HL-60 (cell line): ENCODE measurements around the gene MTCH2.

ENCODE experiments used
- DNase-seq, 2 experiments: peaks; one replicate each; pipeline ENCODE4 v3.0.0-alpha.2; 2010 to 2020; ENCODE audit warnings: low read depth in 1 of 2, low spot score in 1 of 2
- H3K27ac ChIP-seq: fragments of 250-450 bp; sonication (Bioruptor Pico); replicated peaks from 2 replicates; pipeline ENCODE4 v1.5.1; 2020; ENCODE audit warnings: mild to moderate bottlenecking, moderate library complexity
- H3K27me3 ChIP-seq: fragments of 250-450 bp; sonication (Bioruptor Pico); 2 replicates; pipeline ENCODE4 v1.5.1; 2021; ENCODE audit warnings: mild to moderate bottlenecking, moderate library complexity; ENCODE audit not compliant: insufficient read depth, poor library complexity, severe bottlenecking
- H3K4me3 ChIP-seq: replicated peaks from 2 replicates; pipeline ENCODE4 v1.5.1; 2011; ENCODE audit warnings: mild to moderate bottlenecking, control low read depth, low read length; ENCODE audit not compliant: insufficient read depth
- GABPA ChIP-seq: IDR thresholded peaks from 2 replicates; pipeline ENCODE4 v1.6.1; 2012; ENCODE audit warnings: low read depth
- POLR2AphosphoS5 ChIP-seq: IDR thresholded peaks from 2 replicates; pipeline ENCODE4 v1.6.1; 2012; ENCODE audit warnings: low read depth
- SPI1 ChIP-seq: IDR thresholded peaks from 2 replicates; pipeline ENCODE4 v1.6.1; 2012; ENCODE audit warnings: low read depth, mild to moderate bottlenecking, borderline replicate concordance
- TF ChIP-seq, protein P1 (sequence below): IDR thresholded peaks from one replicate; pipeline ENCODE4 v1.5.1; 2011; ENCODE audit warnings: low read length, control low read depth, inconsistent platforms; ENCODE audit not compliant: insufficient read depth
- TF ChIP-seq, protein P2 (sequence below): IDR thresholded peaks from 2 replicates; pipeline ENCODE4 v1.6.1; 2012; ENCODE audit warnings: low read depth; ENCODE audit not compliant: insufficient replicate concordance

The MTCH2 gene

GRCh38 chr11:47628026-47628425 lies 14.3 kb downstream of the MTCH2 start:
- TF ChIP-seq, protein P1, sequence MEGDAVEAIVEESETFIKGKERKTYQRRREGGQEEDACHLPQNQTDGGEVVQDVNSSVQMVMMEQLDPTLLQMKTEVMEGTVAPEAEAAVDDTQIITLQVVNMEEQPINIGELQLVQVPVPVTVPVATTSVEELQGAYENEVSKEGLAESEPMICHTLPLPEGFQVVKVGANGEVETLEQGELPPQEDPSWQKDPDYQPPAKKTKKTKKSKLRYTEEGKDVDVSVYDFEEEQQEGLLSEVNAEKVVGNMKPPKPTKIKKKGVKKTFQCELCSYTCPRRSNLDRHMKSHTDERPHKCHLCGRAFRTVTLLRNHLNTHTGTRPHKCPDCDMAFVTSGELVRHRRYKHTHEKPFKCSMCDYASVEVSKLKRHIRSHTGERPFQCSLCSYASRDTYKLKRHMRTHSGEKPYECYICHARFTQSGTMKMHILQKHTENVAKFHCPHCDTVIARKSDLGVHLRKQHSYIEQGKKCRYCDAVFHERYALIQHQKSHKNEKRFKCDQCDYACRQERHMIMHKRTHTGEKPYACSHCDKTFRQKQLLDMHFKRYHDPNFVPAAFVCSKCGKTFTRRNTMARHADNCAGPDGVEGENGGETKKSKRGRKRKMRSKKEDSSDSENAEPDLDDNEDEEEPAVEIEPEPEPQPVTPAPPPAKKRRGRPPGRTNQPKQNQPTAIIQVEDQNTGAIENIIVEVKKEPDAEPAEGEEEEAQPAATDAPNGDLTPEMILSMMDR: no peak
- TF ChIP-seq, protein P2, sequence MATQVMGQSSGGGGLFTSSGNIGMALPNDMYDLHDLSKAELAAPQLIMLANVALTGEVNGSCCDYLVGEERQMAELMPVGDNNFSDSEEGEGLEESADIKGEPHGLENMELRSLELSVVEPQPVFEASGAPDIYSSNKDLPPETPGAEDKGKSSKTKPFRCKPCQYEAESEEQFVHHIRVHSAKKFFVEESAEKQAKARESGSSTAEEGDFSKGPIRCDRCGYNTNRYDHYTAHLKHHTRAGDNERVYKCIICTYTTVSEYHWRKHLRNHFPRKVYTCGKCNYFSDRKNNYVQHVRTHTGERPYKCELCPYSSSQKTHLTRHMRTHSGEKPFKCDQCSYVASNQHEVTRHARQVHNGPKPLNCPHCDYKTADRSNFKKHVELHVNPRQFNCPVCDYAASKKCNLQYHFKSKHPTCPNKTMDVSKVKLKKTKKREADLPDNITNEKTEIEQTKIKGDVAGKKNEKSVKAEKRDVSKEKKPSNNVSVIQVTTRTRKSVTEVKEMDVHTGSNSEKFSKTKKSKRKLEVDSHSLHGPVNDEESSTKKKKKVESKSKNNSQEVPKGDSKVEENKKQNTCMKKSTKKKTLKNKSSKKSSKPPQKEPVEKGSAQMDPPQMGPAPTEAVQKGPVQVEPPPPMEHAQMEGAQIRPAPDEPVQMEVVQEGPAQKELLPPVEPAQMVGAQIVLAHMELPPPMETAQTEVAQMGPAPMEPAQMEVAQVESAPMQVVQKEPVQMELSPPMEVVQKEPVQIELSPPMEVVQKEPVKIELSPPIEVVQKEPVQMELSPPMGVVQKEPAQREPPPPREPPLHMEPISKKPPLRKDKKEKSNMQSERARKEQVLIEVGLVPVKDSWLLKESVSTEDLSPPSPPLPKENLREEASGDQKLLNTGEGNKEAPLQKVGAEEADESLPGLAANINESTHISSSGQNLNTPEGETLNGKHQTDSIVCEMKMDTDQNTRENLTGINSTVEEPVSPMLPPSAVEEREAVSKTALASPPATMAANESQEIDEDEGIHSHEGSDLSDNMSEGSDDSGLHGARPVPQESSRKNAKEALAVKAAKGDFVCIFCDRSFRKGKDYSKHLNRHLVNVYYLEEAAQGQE: no peak
- no peak overlapping the region for H3K27ac ChIP-seq

GRCh38 chr11:47626234-47626633 lies 16.1 kb downstream of the MTCH2 start:
- no peak for DNase-seq
- H3K4me3 ChIP-seq: no peak overlapping the region

More at GRCh38 chr11:47628026-47628425, 14.3 kb downstream of the MTCH2 start:
- no peaks in the 10 kb centered on the region for H3K27me3 ChIP-seq
- DNase-seq: no peak
- no peak overlapping the region for H3K4me3 ChIP-seq

GRCh38 chr11:47620836-47621378 lies 21.5 kb downstream of the MTCH2 start:
- no peak overlapping the region for H3K27ac ChIP-seq
- H3K27me3 ChIP-seq: no peaks in the 10 kb centered on the region
- no peak for DNase-seq
- H3K4me3 ChIP-seq: no peak overlapping the region
- TF ChIP-seq, protein P2: no peak
- TF ChIP-seq GABPA: no peak
- TF ChIP-seq SPI1: no peak
- TF ChIP-seq, protein P1: no peak
- TF ChIP-seq POLR2AphosphoS5: no peak

More at GRCh38 chr11:47626234-47626633, 16.1 kb downstream of the MTCH2 start:
- Histone ChIP-seq H3K27me3 (no peaks in the 10 kb centered on the region), H3K27ac (no peak overlapping the region)
- TF ChIP-seq SPI1 (no peak), GABPA (no peak), POLR2AphosphoS5 (no peak)
- TF ChIP-seq, protein P1: no peak
- TF ChIP-seq, protein P2: no peak
